ENCODE results near the gene FREM2. TPM values are rescaled to one million over a fixed set of nuclear protein-coding genes. Genes with fewer than 3 reads are reported as not detected.

FREM2 gene
- total RNA-seq, 1 donor from 2014 or later = 0.54 TPM

- TF ChIP-seq CTCF (IDR thresholded peaks at IDR 0.05; ENCODE audit: partially characterized antibody, unreplicated experiment) = no peak
- no peak for DNase-seq
- Mint-ChIP-seq H3K27ac (ENCODE audit: unreplicated experiment) (no peak overlapping the region), H3K27me3 (ENCODE audit: unreplicated experiment) (no peaks in the 10 kb centered on the region), H3K4me3 (ENCODE audit: unreplicated experiment) (no peak overlapping the region), H3K9me3 (ENCODE audit: unreplicated experiment) (no peaks in the 10 kb centered on the region), H3K36me3 (ENCODE audit: unreplicated experiment) (no peaks in the 10 kb centered on the region), H3K4me1 (ENCODE audit: low read depth, unreplicated experiment) (no peaks in the 10 kb centered on the region)
Observed at GRCh38 chr13:38671980-38672379, 14.9 kb upstream of the FREM2 start.

GRCh38 chr13:38674208-38674607 lies 12.7 kb upstream of the FREM2 start:
- TF ChIP-seq CTCF (IDR thresholded peaks at IDR 0.05; ENCODE audit: partially characterized antibody, unreplicated experiment) = no peak
- H3K27ac Mint-ChIP-seq (ENCODE audit: unreplicated experiment) = no peak overlapping the region
- no peak for DNase-seq
- peaks cover 2% of the 10 kb centered on the region for H3K9me3 Mint-ChIP-seq (ENCODE audit: unreplicated experiment)
- H3K4me3 Mint-ChIP-seq (ENCODE audit: unreplicated experiment) = no peak overlapping the region
- no peaks in the 10 kb centered on the region for H3K36me3 Mint-ChIP-seq (ENCODE audit: unreplicated experiment)
- no peaks in the 10 kb centered on the region for H3K27me3 Mint-ChIP-seq (ENCODE audit: unreplicated experiment)
- no peaks in the 10 kb centered on the region for H3K4me1 Mint-ChIP-seq (ENCODE audit: low read depth, unreplicated experiment)

- no peak overlapping the region for H3K27ac Mint-ChIP-seq (ENCODE audit: unreplicated experiment)
- DNase-seq = no peak
- peaks cover 2% of the 10 kb centered on the region for H3K4me1 Mint-ChIP-seq (ENCODE audit: low read depth, unreplicated experiment)
- TF ChIP-seq CTCF (IDR thresholded peaks at IDR 0.05; ENCODE audit: partially characterized antibody, unreplicated experiment) = no peak
- no peak overlapping the region for H3K4me3 Mint-ChIP-seq (ENCODE audit: unreplicated experiment)
- H3K9me3 Mint-ChIP-seq (ENCODE audit: unreplicated experiment) = peaks cover 4% of the 10 kb centered on the region
- H3K27me3 Mint-ChIP-seq (ENCODE audit: unreplicated experiment) = no peaks in the 10 kb centered on the region
- H3K36me3 Mint-ChIP-seq (ENCODE audit: unreplicated experiment) = no peaks in the 10 kb centered on the region
Observed at GRCh38 chr13:38680912-38681311, 6.0 kb upstream of the FREM2 start.

- DNase-seq = no peak
- H3K9me3 Mint-ChIP-seq (ENCODE audit: unreplicated experiment) = peaks cover 2% of the 10 kb centered on the region
- H3K4me3 Mint-ChIP-seq (ENCODE audit: unreplicated experiment) = no peak overlapping the region
- no peak overlapping the region for H3K27ac Mint-ChIP-seq (ENCODE audit: unreplicated experiment)
- H3K4me1 Mint-ChIP-seq (ENCODE audit: low read depth, unreplicated experiment) = peaks cover 4% of the 10 kb centered on the region
- no peak for TF ChIP-seq CTCF (IDR thresholded peaks at IDR 0.05; ENCODE audit: partially characterized antibody, unreplicated experiment)
- peaks cover 3% of the 10 kb centered on the region for H3K27me3 Mint-ChIP-seq (ENCODE audit: unreplicated experiment)
- H3K36me3 Mint-ChIP-seq (ENCODE audit: unreplicated experiment) = no peaks in the 10 kb centered on the region
Observed at GRCh38 chr13:38684714-38685113, 2.2 kb upstream of the FREM2 start.

- Mint-ChIP-seq H3K27ac (ENCODE audit: unreplicated experiment) (no peak overlapping the region), H3K27me3 (ENCODE audit: unreplicated experiment) (peaks cover 3% of the 10 kb centered on the region), H3K4me1 (ENCODE audit: low read depth, unreplicated experiment) (peaks cover 4% of the 10 kb centered on the region), H3K9me3 (ENCODE audit: unreplicated experiment) (peaks cover 2% of the 10 kb centered on the region), H3K4me3 (ENCODE audit: unreplicated experiment) (no peak overlapping the region), H3K36me3 (ENCODE audit: unreplicated experiment) (no peaks in the 10 kb centered on the region)
- no peak for DNase-seq
- TF ChIP-seq CTCF (IDR thresholded peaks at IDR 0.05; ENCODE audit: partially characterized antibody, unreplicated experiment) = no peak
Observed at GRCh38 chr13:38685431-38685830, 1.4 kb upstream of the FREM2 start.
